Parathyroid adenoma (tissue), 2 donors: ENCODE data around the gene DGKG.

ENCODE experiments used
- H2AFZ ChIP-seq: fragments of 300-600 bp; sonication (generic); one replicate; pipeline ENCODE4 v1.7.0; 2017; ENCODE audit warnings: antibody characterized with exemption, mild to moderate bottlenecking
- H3K27ac ChIP-seq: fragments of 300-600 bp; sonication (generic); one replicate; pipeline ENCODE4 v1.7.0; 2017
- H3K27me3 ChIP-seq: fragments of 300-600 bp; sonication (generic); one replicate; pipeline ENCODE4 v1.7.0; 2017; ENCODE audit warnings: low read length; ENCODE audit not compliant: control insufficient read depth, insufficient read depth
- H3K36me3 ChIP-seq: fragments of 300-600 bp; sonication (generic); one replicate; pipeline ENCODE4 v1.7.0; 2017; ENCODE audit warnings: low read length; ENCODE audit not compliant: control insufficient read depth, insufficient read depth
- H3K4me1 ChIP-seq: fragments of 300-600 bp; sonication (generic); one replicate; pipeline ENCODE4 v1.7.0; 2017; ENCODE audit warnings: control low read depth
- H3K4me2 ChIP-seq: fragments of 300-600 bp; sonication (generic); one replicate; pipeline ENCODE4 v1.7.0; 2017; ENCODE audit warnings: low read length
- H3K4me3 ChIP-seq: fragments of 300-600 bp; sonication (generic); one replicate; pipeline ENCODE4 v1.7.0; 2017; ENCODE audit warnings: low read depth, low read length
- H3K79me2 ChIP-seq: fragments of 300-600 bp; sonication (generic); one replicate; pipeline ENCODE4 v1.7.0; 2017; ENCODE audit warnings: control low read depth
- H3K9ac ChIP-seq: fragments of 300-600 bp; sonication (generic); one replicate; pipeline ENCODE4 v1.7.0; 2017; ENCODE audit warnings: mild to moderate bottlenecking
- H3K9me3 ChIP-seq: fragments of 300-600 bp; sonication (generic); one replicate; pipeline ENCODE4 v1.7.0; 2017; ENCODE audit warnings: low read length; ENCODE audit not compliant: control insufficient read depth
- CTCF ChIP-seq: fragments of 300-600 bp; sonication (generic); IDR thresholded peaks from one replicate; pipeline ENCODE4 v1.7.0; 2017; ENCODE audit warnings: antibody characterized with exemption, mild to moderate bottlenecking
- donor health status: primary hyperparathyroidism.

Gene DGKG

GRCh38 chr3:186125118-186125517 lies 236.9 kb downstream of the DGKG start:
- no peaks in the 10 kb centered on the region for H3K36me3 ChIP-seq
- no peaks in the 10 kb centered on the region for H3K27me3 ChIP-seq
- H3K27ac ChIP-seq: no peak overlapping the region
- no peak overlapping the region for H3K4me3 ChIP-seq
- TF ChIP-seq CTCF: no peak
- no peak overlapping the region for H3K4me2 ChIP-seq
- H2AFZ ChIP-seq: no peak overlapping the region
- no peaks in the 10 kb centered on the region for H3K9me3 ChIP-seq
- H3K9ac ChIP-seq: no peak overlapping the region
- H3K4me1 ChIP-seq: no peaks in the 10 kb centered on the region
- no peaks in the 10 kb centered on the region for H3K79me2 ChIP-seq

GRCh38 chr3:186124592-186124991 lies 237.4 kb downstream of the DGKG start:
- no peaks in the 10 kb centered on the region for H3K79me2 ChIP-seq
- H3K27me3 ChIP-seq: no peaks in the 10 kb centered on the region
- no peak for TF ChIP-seq CTCF
- H3K4me1 ChIP-seq: no peaks in the 10 kb centered on the region
- no peak overlapping the region for H3K27ac ChIP-seq
- H3K36me3 ChIP-seq: no peaks in the 10 kb centered on the region
- no peak overlapping the region for H3K4me2 ChIP-seq
- no peak overlapping the region for H3K4me3 ChIP-seq
- no peak overlapping the region for H3K9ac ChIP-seq
- no peak overlapping the region for H2AFZ ChIP-seq
- no peaks in the 10 kb centered on the region for H3K9me3 ChIP-seq

GRCh38 chr3:186123012-186123411 lies 239.0 kb downstream of the DGKG start:
- Histone ChIP-seq H3K36me3 (no peaks in the 10 kb centered on the region), H3K4me2 (no peak overlapping the region), H3K9me3 (no peaks in the 10 kb centered on the region), H2AFZ (no peak overlapping the region), H3K27me3 (no peaks in the 10 kb centered on the region), H3K27ac (no peak overlapping the region), H3K9ac (no peak overlapping the region), H3K4me3 (no peak overlapping the region), H3K4me1 (no peaks in the 10 kb centered on the region), H3K79me2 (no peaks in the 10 kb centered on the region)
- TF ChIP-seq CTCF: no peak

GRCh38 chr3:186121968-186122367 lies 240.1 kb downstream of the DGKG start:
- no peaks in the 10 kb centered on the region for H3K79me2 ChIP-seq
- H3K9me3 ChIP-seq: no peaks in the 10 kb centered on the region
- no peaks in the 10 kb centered on the region for H3K4me1 ChIP-seq
- H3K4me3 ChIP-seq: no peak overlapping the region
- H3K9ac ChIP-seq: no peak overlapping the region
- no peak overlapping the region for H3K4me2 ChIP-seq
- no peaks in the 10 kb centered on the region for H3K36me3 ChIP-seq
- no peaks in the 10 kb centered on the region for H3K27me3 ChIP-seq
- H2AFZ ChIP-seq: no peak overlapping the region
- no peak overlapping the region for H3K27ac ChIP-seq
- TF ChIP-seq CTCF: no peak

- no peak overlapping the region for H3K27ac ChIP-seq
- H3K9ac ChIP-seq: no peak overlapping the region
- no peaks in the 10 kb centered on the region for H3K4me1 ChIP-seq
- no peaks in the 10 kb centered on the region for H3K27me3 ChIP-seq
- no peaks in the 10 kb centered on the region for H3K79me2 ChIP-seq
- H3K9me3 ChIP-seq: no peaks in the 10 kb centered on the region
- no peak overlapping the region for H3K4me2 ChIP-seq
- H3K36me3 ChIP-seq: no peaks in the 10 kb centered on the region
- no peak overlapping the region for H2AFZ ChIP-seq
- no peak overlapping the region for H3K4me3 ChIP-seq
- TF ChIP-seq CTCF: no peak
Observed at GRCh38 chr3:186121278-186121677, 240.8 kb downstream of the DGKG start.
